ENCODE measurements around the gene CPED1. TPM values are rescaled to one million over a fixed set of nuclear protein-coding genes. Genes with fewer than 3 reads are reported as not detected.

CPED1 gene
- polyA plus RNA-seq, 1 experiment: 52.0 TPM

GRCh38 chr7:121262969-121263368 is 274.5 kb downstream of the CPED1 start:
- ChIA-PET CTCF (no interaction called here), POLR2A (no interaction called here)
- H3K27ac ChIP-seq (ENCODE audit: low read depth, low read length): no peak overlapping the region
- no peak for DNase-seq (ENCODE audit: low read depth, low spot score)
- no peak overlapping the region for H3K4me3 ChIP-seq (ENCODE audit: low read depth, low read length)
- H3K27me3 ChIP-seq (ENCODE audit: control insufficient read depth, insufficient read depth, low read length): no peaks in the 10 kb centered on the region
- TF ChIP-seq, protein P1, sequence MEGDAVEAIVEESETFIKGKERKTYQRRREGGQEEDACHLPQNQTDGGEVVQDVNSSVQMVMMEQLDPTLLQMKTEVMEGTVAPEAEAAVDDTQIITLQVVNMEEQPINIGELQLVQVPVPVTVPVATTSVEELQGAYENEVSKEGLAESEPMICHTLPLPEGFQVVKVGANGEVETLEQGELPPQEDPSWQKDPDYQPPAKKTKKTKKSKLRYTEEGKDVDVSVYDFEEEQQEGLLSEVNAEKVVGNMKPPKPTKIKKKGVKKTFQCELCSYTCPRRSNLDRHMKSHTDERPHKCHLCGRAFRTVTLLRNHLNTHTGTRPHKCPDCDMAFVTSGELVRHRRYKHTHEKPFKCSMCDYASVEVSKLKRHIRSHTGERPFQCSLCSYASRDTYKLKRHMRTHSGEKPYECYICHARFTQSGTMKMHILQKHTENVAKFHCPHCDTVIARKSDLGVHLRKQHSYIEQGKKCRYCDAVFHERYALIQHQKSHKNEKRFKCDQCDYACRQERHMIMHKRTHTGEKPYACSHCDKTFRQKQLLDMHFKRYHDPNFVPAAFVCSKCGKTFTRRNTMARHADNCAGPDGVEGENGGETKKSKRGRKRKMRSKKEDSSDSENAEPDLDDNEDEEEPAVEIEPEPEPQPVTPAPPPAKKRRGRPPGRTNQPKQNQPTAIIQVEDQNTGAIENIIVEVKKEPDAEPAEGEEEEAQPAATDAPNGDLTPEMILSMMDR (IDR thresholded peaks at IDR 0.05; ENCODE audit: low read depth, low read length): no peak
- no peaks in the 10 kb centered on the region for H3K9me3 ChIP-seq (ENCODE audit: control insufficient read depth, insufficient read depth, low read length)

DNA sequence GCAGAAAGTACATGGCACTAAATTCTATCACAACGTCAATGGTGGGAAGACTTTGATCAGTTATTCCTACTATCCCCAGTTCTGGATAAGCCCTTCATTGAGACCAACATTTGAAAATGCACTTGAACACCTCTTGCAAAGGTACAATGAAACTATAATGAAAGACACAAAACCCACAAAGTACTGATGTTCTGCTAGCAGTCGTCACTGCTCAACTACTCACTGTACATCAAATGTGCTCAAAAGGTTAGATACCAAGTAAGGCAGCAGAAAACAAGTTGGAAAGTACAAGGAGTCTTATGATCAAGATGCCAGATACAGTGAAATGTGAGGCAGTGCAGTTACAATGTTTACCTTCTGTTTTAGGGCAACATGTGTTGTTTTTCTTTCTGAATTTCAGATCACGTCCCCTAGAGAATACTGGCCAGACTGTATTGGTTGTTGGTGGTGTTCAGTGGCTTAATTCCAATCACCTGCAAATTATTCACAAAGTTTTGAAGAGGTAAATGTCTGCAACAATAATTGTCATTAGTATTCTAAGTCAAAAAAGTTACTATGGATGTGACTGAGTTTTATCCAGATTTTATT is 277.9 kb downstream of the CPED1 start:
- no peaks in the 10 kb centered on the region for H3K9me3 ChIP-seq (ENCODE audit: control insufficient read depth, insufficient read depth, low read length)
- ChIA-PET POLR2A (no interaction called here), CTCF (no interaction called here)
- no peaks in the 10 kb centered on the region for H3K27me3 ChIP-seq (ENCODE audit: control insufficient read depth, insufficient read depth, low read length)
- no peak overlapping the region for H3K27ac ChIP-seq (ENCODE audit: low read depth, low read length)
- DNase-seq (ENCODE audit: low read depth, low spot score): no peak
- TF ChIP-seq, protein P1 (IDR thresholded peaks at IDR 0.05; ENCODE audit: low read depth, low read length): no peak
- H3K4me3 ChIP-seq (ENCODE audit: low read depth, low read length): no peak overlapping the region

GRCh38 chr7:121267612-121268011 is 279.1 kb downstream of the CPED1 start:
- no peak for DNase-seq (ENCODE audit: low read depth, low spot score)
- TF ChIP-seq, protein P1 (IDR thresholded peaks at IDR 0.05; ENCODE audit: low read depth, low read length): no peak
- H3K27me3 ChIP-seq (ENCODE audit: control insufficient read depth, insufficient read depth, low read length): no peaks in the 10 kb centered on the region
- no peaks in the 10 kb centered on the region for H3K9me3 ChIP-seq (ENCODE audit: control insufficient read depth, insufficient read depth, low read length)
- no peak overlapping the region for H3K4me3 ChIP-seq (ENCODE audit: low read depth, low read length)
- H3K27ac ChIP-seq (ENCODE audit: low read depth, low read length): no peak overlapping the region
- POLR2A ChIA-PET: no interaction called here
- CTCF ChIA-PET: no interaction called here

DNA sequence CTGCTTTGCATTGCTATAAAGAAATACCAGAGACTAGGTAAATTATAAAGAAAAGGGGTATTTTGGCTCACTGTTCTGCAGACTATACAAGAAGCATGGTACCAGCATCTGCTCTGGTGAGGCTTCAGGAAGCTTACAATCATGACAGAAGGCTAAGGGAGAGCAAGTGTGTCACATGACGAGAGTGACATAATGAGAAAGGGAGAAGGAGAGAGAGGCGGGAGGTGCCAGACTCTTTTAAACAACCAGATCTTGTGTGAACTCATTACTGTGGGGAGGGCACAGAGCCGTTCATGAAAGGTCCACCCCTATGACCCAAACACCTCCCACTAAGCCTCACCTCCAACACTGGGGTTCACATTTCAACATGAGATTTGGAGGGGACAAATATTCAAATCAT is 281.3 kb downstream of the CPED1 start:
- POLR2A ChIA-PET: no interaction called here

GRCh38 chr7:121271098-121271497 is 282.6 kb downstream of the CPED1 start:
- Histone ChIP-seq H3K27me3 (ENCODE audit: control insufficient read depth, insufficient read depth, low read length) (no peaks in the 10 kb centered on the region), H3K9me3 (ENCODE audit: control insufficient read depth, insufficient read depth, low read length) (no peaks in the 10 kb centered on the region), H3K4me3 (ENCODE audit: low read depth, low read length) (no peak overlapping the region), H3K27ac (ENCODE audit: low read depth, low read length) (no peak overlapping the region)
- POLR2A ChIA-PET: no interaction called here
- TF ChIP-seq, protein P1 (IDR thresholded peaks at IDR 0.05; ENCODE audit: low read depth, low read length): no peak
- no peak for DNase-seq (ENCODE audit: low read depth, low spot score)
- CTCF ChIA-PET: no interaction called here

More for the DNA sequence above, 281.3 kb downstream of the CPED1 start:
- CTCF ChIA-PET: interaction anchor here (0.6 kb wide), 1 partner anchor 275 kb away, joined by 7 read pairs; no protein-coding TSS in a partner anchor
- H3K27ac ChIP-seq (ENCODE audit: low read depth, low read length): no peak overlapping the region
- no peak overlapping the region for H3K4me3 ChIP-seq (ENCODE audit: low read depth, low read length)
- H3K27me3 ChIP-seq (ENCODE audit: control insufficient read depth, insufficient read depth, low read length): no peaks in the 10 kb centered on the region
- TF ChIP-seq, protein P1 (IDR thresholded peaks at IDR 0.05; ENCODE audit: low read depth, low read length): no peak
- DNase-seq (ENCODE audit: low read depth, low spot score): no peak
- no peaks in the 10 kb centered on the region for H3K9me3 ChIP-seq (ENCODE audit: control insufficient read depth, insufficient read depth, low read length)

Data from AG04450 (cell line).